Pulmonary artery endothelial cell (primary cell): ENCODE results near the gene MAP3K4. TPM values are rescaled to one million over a fixed set of nuclear protein-coding genes. Genes with fewer than 3 reads are reported as not detected.

ENCODE experiments used
- DNase-seq: peaks from one replicate; pipeline ENCODE4 v3.0.0-alpha.2; 2011; ENCODE audit warnings: low read depth, low spot score
- total RNA-seq: library from RNA; depleted of rRNA; stranded (reverse); fragments of >200 nt; gene quantifications from 2 replicates; pipeline ENCODE4 v1.2.3, GENCODE V29; 2014

The MAP3K4 gene, protein sequence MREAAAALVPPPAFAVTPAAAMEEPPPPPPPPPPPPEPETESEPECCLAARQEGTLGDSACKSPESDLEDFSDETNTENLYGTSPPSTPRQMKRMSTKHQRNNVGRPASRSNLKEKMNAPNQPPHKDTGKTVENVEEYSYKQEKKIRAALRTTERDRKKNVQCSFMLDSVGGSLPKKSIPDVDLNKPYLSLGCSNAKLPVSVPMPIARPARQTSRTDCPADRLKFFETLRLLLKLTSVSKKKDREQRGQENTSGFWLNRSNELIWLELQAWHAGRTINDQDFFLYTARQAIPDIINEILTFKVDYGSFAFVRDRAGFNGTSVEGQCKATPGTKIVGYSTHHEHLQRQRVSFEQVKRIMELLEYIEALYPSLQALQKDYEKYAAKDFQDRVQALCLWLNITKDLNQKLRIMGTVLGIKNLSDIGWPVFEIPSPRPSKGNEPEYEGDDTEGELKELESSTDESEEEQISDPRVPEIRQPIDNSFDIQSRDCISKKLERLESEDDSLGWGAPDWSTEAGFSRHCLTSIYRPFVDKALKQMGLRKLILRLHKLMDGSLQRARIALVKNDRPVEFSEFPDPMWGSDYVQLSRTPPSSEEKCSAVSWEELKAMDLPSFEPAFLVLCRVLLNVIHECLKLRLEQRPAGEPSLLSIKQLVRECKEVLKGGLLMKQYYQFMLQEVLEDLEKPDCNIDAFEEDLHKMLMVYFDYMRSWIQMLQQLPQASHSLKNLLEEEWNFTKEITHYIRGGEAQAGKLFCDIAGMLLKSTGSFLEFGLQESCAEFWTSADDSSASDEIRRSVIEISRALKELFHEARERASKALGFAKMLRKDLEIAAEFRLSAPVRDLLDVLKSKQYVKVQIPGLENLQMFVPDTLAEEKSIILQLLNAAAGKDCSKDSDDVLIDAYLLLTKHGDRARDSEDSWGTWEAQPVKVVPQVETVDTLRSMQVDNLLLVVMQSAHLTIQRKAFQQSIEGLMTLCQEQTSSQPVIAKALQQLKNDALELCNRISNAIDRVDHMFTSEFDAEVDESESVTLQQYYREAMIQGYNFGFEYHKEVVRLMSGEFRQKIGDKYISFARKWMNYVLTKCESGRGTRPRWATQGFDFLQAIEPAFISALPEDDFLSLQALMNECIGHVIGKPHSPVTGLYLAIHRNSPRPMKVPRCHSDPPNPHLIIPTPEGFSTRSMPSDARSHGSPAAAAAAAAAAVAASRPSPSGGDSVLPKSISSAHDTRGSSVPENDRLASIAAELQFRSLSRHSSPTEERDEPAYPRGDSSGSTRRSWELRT (N-terminal part only)
- 18.2 and 28.1 TPM in 2 replicates for total RNA-seq

- peak; percentile 35 for DNase-seq
Observed at GRCh38 chr6:160991406-160992060, at the start of gene MAP3K4. Gene MAP3K4 (plus strand): TSS chr6:160991769. CDS start chr6:160991932, 163 bp downstream.

DNA sequence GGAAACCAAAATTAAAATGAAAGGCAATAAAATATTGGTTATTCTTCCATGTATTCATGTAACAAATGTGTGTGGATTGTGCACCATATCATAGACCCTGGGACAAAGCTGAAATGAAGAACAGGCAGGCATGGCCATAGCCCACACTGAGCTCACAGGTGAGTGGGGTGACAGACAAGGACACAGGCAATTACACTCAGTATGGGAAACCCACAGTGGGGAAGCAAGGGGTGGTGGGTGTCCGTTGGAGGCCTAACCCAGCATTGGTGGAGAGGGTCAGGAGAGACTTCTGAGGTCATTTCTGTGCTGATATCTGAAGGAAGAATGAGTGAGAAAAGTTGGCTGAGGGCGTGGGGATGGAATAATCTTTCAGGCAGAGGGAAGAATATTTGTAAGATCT, 47.6 kb upstream of the MAP3K4 start:
- no peak for DNase-seq

DNA sequence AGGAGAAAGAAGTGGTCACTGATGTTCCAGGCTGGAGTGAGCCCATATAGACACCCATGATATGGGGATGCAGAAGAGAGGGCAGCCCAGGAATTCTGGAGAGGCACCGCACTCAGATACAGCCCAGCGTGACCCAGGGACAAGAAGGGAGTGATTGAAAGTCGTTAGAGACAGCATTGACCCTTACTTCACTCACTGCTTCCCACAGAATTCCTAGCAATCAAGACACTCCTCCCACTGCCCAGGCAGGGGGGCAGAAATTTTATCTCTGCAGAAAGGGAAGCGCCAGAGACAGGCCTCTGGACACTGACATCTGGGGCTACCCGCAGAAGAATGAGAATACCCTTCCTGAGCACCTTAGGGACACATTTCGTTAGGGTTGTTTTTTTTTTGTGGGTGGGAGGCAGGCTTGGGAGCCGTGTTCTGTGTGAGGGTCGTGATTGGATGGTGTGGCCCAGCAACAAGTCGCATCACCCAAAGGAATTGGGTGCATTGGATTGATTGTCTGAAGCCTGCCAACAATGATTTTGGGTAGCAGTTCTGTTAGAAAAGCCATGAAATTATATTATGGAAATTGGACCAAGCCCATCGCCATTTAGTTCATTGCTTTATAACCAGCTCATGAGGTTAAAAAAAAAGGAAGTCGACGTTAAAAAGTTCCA, 45.9 kb upstream of the MAP3K4 start:
- DNase-seq: no peak

- no peak for DNase-seq
Observed at GRCh38 chr6:160949531-160949930, 42.0 kb upstream of the MAP3K4 start.

DNA sequence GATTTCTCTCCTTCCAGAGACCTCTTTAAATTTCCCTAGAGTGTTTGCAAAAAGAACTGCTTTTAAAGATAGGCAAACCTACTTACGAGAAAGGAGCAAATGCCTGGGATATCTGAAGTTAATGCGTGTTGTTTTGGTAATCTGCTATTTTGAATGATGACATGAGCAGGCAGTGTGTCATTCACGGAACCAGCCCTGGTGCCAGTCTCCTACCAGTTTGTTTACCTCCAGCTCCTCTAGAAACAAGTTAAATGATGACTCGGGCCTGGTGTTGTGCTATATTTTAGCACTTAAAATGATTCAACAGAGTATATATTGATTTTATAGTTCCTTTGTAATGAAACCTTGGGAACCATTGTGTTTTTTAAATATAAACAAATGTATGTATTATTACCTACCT, 41.1 kb upstream of the MAP3K4 start:
- DNase-seq: no peak

DNA sequence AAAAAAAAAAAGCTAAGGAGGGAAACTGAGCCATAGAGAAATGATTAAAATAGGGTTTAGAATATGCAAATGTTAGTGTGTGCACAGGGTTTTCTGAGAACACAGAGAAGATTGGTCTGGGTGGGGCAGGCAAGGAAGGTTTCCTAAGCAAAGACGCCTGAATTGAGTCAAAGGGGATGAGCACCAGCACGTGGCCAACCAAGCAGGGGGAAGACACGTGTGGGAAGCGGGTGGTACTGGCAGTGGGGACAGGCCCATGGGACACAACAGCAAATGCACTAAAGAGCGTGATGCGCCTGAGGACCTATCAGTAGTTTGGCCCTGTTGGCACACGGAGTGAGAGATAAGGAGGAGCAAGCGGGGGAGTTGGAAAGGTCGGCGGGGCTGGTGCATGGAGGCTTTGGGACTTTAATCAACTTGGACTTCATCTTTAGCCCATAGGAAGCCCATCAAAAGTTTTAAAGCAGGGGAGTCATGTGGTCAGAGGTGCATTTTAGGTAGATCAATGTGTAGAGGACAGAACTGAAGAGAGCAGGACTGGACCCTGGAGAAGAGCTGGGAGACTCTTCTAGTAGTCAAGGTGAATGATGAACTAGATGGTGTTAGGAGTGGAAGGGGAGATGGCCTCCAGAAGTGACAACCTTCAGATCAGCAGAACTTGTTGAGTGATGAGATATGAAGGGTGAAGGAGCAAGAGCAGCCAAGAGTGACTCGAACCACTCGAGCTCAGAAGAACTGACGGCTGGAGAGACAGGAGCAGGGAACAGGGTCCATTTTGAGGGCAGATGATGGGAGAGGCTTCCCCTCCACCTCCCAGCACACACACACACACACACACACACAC, 40.2 kb upstream of the MAP3K4 start:
- no peak for DNase-seq

DNA sequence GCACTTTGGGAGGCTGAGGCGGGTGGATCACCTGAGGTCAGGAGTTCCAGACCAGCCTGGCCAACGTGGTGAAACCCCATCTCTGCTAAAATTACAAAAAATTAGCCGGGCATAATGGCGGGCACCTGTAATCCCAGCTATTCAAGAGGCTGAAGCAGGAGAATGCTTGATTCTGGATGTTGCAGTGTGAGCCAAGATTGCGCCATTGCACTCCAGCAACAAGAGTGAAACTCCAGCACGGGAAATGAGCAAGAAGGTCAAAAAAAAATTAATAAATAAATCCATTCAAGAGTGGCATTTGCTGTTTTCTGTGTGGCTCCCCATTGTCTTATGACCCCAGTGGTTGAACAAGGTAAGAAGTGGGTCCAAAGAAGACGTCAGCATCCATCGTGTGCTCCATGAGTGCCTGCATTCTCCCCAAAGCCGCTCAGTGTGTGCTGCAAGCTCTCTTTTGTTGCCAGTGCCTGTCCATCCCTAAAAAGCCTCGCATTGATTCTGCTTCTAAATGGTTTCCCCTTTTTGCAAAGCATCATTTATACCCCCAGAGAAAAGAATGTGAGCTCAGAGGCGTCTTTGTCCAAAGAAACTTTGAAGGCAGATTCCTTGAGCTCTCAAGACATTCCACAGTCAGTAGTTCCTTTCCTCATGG, 38.8 kb upstream of the MAP3K4 start:
- DNase-seq: no peak

- no peak for DNase-seq
Observed at GRCh38 chr6:160955508-160956295, 35.9 kb upstream of the MAP3K4 start.

DNA sequence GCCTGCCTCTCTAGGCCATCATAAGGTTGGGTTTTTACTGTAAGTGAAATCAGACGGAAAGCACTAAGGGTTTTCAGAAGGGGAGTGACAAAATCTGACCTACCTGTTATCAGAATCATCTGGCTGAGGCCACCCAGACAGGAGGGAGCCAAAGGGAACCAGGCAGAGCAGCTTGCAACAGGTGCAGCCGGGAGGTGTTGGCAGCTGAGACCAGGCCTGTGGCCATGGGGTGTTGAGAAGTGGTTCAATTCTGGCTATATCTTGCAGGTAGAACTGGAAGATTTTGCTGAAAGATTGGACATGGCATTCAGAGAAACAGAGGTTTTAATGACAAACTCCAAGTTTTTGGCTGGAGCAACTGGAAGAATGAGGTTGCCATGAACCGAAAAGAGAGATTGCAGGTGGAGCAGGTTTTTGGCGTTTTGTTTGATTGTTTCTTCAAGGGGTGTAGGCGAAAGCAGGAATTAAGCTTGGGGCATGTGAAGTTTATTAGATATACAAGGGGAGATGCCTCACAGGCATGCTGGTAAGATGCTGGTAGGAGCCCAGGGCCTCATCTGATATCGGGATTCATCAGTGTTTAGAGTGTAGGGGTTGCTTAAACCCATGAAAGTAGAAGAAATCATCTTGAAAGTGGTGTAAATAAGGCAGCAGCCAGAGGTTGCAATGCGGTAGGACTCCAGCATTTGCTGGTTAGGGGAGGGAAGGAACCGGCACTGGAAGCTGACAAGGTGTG, 35.1 kb upstream of the MAP3K4 start:
- DNase-seq: no peak

- DNase-seq: no peak
Observed at GRCh38 chr6:160959726-160960435, 31.7 kb upstream of the MAP3K4 start.

GRCh38 chr6:160960839-160961238, 30.7 kb upstream of the MAP3K4 start:
- no peak for DNase-seq

GRCh38 chr6:160962835-160963623, 28.5 kb upstream of the MAP3K4 start:
- DNase-seq: no peak

GRCh38 chr6:160963651-160964050, 27.9 kb upstream of the MAP3K4 start:
- DNase-seq: no peak

- no peak for DNase-seq
Observed at GRCh38 chr6:160965893-160966292, 25.7 kb upstream of the MAP3K4 start.

DNA sequence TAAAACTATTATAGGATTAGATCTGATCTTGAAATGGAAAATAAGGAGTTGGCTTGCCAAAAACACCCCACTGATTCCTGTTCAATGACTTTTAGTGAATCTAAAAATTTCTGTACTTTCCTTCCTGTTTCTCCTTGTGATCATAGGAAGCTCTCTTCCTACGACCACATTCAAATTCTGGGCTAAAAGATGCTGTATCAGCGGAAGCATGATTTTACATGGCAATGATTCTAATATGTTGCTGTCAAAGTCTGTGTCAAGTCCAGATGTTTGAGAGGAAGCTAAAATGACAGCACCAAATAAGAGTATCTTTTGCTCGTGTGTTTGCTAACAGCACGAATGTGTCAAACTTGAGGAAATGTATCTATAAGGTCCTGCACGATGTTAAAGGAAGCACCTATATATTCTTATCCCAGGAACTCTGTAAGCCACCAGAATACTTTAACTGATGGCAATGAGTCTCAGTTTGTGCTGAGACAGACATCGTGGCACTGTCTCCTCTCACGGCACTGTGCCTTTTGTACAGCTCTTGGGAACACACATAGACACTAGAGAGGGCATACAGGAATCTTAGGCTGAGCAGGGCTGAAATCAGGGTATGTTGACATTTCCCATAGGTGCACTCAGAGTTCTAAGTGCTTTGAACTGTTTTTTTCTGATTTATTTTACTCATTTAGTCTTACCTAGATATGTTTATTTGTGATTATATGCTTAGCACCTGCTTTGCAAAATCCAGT, 24.9 kb upstream of the MAP3K4 start:
- no peak for DNase-seq
